ENCODE measurements around the gene C11orf42. TPM values are rescaled to one million over a fixed set of nuclear protein-coding genes. Genes with fewer than 3 reads are reported as not detected.

Gene C11orf42, protein sequence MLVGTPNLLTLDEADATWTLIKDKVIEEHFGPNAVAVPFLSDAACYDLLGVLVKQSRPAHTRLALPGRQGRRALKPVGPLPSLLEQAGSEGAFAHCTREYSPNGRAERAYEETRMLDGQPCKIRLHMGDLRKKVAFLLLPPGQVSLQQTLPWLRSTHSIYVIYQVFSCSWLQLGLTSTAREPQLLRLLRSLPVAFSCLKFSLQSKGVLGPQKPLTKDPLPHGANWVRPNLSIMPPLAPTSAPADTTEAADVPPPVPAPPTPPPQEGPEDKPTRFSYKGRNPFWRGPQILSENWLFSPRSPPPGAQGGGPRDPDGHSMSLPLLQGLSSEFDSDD
- total RNA-seq: not detected in 2 replicates

DNA sequence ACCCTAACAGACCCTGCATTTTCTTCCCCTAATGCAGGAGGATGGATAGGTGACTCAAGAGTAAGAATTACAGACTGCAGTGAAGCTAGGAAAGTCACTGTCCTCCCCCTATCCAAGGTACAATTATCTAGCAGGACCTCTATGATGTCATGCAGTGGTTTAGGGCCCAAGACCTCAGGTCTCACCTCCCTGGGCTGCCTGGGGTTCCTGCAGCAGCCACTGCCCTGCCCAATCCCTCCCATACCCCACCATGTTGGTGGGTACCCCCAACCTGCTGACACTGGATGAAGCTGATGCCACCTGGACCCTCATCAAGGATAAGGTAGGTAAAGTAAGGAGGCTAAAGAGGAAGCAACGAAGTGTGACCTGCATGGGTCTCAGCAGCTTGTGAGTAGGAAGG lies at the start of gene C11orf42:
C11orf42 (plus strand) TSS at position 192 of the 400 bp plus-strand sequence; CDS start at position 251, 59 bp downstream.
- Mint-ChIP-seq H3K36me3 (ENCODE audit: low read depth) (peaks cover 8% of the 10 kb centered on the region), H3K4me3 (no peak within 1 kb of the TSS), H3K27ac (no peak within 1 kb of the TSS), H3K4me1 (peaks cover 27% of the 10 kb centered on the region), H3K9me3 (no peaks in the 10 kb centered on the region), H3K27me3 (no peaks in the 10 kb centered on the region)
- DNase-seq: peak; percentile 51
- intact Hi-C loops (cut with micrococcal nuclease): no loop called here

DNA sequence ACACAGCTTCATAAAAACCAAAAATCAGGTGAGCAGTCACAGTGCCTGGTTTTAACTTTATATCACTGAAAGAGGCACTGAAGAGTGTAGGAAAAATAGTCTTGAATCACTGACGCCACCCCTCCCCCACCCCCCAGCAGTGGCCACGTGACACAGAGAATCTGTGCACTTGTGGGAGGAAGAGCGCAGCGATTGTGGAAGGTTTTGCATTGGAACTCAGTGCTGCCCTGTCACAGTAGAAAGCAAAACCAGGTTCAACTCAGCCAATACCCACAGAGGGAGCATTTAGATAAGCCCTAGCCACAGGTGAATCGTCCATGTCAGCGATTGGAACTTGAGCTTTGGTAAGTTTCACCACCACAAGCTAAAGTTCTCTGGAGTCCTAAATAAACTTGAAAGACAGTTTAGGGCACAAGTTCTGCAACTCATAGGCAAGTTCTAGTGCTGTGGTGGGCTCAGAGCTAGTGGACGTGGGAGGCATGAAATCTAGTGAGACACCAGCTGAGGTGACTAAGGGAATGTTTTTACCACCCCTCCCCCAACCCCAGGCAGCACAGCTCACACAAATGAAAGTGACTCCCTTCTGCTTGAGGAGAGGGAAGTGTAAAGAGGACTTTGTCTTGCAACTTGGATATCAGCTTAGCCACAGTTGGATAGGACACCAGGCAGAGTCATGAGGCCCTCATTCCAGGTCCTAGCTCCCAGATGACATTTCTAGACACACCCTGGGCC lies 48.6 kb upstream of the C11orf42 start:
- Mint-ChIP-seq H3K4me1 (no peaks in the 10 kb centered on the region), H3K36me3 (ENCODE audit: low read depth) (no peaks in the 10 kb centered on the region), H3K4me3 (no peak overlapping the region), H3K9me3 (no peaks in the 10 kb centered on the region), H3K27me3 (peaks cover 2% of the 10 kb centered on the region), H3K27ac (no peak overlapping the region)
- intact Hi-C loops (cut with micrococcal nuclease): no loop called here
- DNase-seq: no peak

DNA sequence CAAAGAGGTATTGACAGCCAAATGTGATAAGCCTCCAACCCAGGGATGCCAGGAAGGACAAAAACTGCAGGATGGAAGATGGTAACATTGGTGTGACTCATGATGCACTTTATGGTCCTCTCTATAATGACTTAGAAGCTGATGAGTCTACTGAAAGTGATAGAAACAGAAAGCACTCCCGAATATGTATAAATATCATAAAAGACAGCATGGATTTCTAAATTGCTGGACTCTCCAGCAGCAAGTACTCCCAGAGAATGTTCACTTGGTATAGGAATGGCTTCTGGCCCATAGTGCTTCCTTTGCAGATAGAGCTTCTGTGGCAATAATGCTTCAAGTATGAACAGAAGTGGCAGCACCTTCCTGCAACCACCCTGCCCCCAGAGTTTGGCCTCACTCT lies 35.1 kb upstream of the C11orf42 start, which contains the start of gene OR52B2:
OR52B2 (minus strand) TSS at position 101 of the 400 bp plus-strand sequence; CDS start at position 101, 0 bp downstream.
- Mint-ChIP-seq H3K27ac (no peak within 1 kb of the TSS), H3K27me3 (peaks cover 16% of the 10 kb centered on the region), H3K9me3 (no peaks in the 10 kb centered on the region), H3K4me1 (no peaks in the 10 kb centered on the region), H3K36me3 (ENCODE audit: low read depth) (no peaks in the 10 kb centered on the region), H3K4me3 (no peak within 1 kb of the TSS)
- no peak for DNase-seq
- intact Hi-C loops (cut with micrococcal nuclease): no loop called here

DNA sequence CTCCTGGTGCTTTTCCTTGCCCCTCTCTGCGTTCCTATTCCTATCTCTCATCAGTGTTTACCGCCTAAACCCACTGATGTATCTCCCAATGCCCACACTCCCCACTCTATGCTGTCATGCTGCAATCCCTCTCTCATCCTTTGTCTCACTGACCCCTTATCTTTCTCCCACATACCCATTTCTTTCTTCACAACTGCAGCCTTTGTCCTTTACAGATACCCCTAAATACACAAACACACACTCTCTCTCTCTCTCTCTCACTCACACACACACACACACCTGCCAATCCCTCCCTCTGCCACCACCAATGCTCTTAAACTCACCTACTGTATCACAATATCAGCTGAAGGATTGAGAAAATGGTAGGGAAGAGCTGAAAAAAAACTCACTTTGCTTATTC lies 29.9 kb upstream of the C11orf42 start:
- Mint-ChIP-seq H3K27me3 (peaks cover 23% of the 10 kb centered on the region), H3K4me3 (no peak overlapping the region), H3K27ac (no peak overlapping the region), H3K36me3 (ENCODE audit: low read depth) (no peaks in the 10 kb centered on the region), H3K9me3 (no peaks in the 10 kb centered on the region), H3K4me1 (peaks cover 2% of the 10 kb centered on the region)
- intact Hi-C loops (cut with micrococcal nuclease): no loop called here
- DNase-seq: no peak

DNA sequence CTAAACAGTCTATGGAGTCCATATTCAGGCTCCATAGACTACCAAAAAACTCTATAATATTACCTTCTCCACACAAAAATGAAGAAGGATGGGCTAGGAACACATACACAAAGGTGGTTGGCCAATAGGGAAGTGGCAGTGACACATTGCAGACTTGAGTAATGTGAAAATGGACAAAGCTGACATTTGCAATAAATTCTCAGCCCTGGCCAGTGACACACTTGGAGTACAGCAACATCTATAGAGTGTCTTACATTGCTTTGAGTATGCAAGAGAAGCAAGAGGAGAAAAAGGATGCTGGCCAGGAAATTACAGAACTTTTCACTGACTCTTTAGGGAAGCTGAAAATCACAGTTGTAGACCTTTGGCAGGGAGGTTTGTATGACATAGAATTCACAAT lies 13.6 kb upstream of the C11orf42 start:
- H3K9me3 Mint-ChIP-seq: no peaks in the 10 kb centered on the region
- H3K36me3 Mint-ChIP-seq (ENCODE audit: low read depth): no peaks in the 10 kb centered on the region
- H3K4me3 Mint-ChIP-seq: no peak overlapping the region
- H3K27ac Mint-ChIP-seq: no peak overlapping the region
- H3K4me1 Mint-ChIP-seq: peaks cover 11% of the 10 kb centered on the region
- no peak for DNase-seq
- H3K27me3 Mint-ChIP-seq: peaks cover 4% of the 10 kb centered on the region
- intact Hi-C loops (cut with micrococcal nuclease): no loop called here

DNA sequence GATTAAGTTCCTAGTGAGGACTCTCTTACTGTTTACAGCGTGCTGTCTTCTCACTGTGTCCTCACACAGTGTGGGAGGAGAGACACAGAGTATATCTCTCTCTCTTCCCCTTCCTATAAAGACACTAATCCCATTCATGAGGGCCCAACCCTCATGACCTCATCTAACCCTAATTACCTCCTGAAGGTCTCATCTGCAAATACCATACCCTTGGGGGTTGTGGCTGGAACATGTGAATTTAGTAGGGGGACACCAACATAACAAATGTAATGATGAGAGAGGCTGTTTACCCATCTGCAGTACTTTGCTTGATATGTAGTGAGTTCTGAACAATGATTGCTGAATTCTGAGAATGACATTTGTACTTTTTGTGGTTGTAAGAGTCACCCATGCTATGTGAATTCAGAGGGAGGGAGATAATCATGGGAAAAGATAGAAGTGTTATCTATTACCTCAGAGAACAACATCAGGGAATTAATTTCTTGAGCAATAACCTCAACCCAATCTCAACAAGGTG lies 11.2 kb upstream of the C11orf42 start:
- DNase-seq: no peak
- Mint-ChIP-seq H3K4me1 (peaks cover 13% of the 10 kb centered on the region), H3K36me3 (ENCODE audit: low read depth) (no peaks in the 10 kb centered on the region), H3K27ac (no peak overlapping the region), H3K27me3 (peaks cover 4% of the 10 kb centered on the region), H3K4me3 (no peak overlapping the region), H3K9me3 (no peaks in the 10 kb centered on the region)
- intact Hi-C loops (cut with micrococcal nuclease): no loop called here

DNA sequence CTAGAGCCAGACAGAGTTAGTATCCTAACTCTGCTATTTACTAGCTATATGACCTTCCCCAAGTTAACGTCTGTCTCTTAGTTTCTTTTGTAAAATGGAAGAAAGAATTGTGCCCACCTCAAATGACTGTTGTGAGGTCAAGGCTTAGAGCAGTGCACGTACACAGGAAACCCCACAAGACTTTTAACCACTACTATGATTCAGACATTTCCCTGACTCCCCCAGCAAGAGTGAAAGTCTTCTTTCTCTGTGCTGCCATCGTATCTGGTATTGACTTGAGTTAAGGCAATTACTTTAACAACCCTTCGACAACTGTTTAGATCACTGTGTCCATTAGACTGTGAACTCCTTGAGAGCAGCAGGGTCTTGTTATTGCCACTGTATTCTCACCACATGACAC lies 9.0 kb upstream of the C11orf42 start:
- Mint-ChIP-seq H3K27me3 (peaks cover 4% of the 10 kb centered on the region), H3K27ac (no peak overlapping the region), H3K36me3 (ENCODE audit: low read depth) (no peaks in the 10 kb centered on the region), H3K4me1 (peaks cover 18% of the 10 kb centered on the region), H3K4me3 (no peak overlapping the region), H3K9me3 (no peaks in the 10 kb centered on the region)
- peak; percentile 57 for DNase-seq
- intact Hi-C loops (cut with micrococcal nuclease): no loop called here

DNA sequence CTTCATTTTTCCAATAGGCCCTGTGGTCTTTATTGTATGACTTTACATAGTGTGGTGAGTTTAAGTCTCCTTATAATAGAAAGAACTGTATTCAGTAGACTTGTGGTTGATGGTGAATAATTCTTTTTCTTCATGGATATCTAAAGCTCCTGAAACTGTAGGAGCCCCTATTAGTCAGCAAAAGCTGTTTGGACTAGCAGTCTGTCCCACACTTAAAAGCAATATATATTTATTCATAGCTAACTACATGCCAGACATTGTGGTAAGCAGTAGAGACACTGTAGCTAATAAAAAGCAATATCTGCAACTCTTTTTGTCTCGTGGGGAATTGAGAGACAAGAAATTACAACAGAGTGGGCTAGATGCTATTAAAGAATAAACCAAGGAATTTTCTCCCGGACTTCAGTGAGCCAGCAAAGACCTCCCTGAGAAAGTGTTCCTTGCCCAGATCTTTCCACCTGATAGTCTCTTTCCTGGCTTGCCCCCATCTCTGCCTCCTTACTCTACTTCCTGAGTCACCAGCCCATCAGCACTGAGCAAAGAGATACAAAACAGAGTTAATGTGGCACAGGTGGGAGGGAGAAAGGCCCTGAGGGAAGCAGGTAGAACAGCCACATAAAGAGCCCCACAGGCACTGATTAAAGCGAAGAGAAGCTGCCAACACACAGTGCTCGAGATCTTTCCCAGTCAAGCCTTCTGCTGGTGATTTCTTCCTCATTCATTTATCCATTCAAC lies 7.7 kb upstream of the C11orf42 start:
- Mint-ChIP-seq H3K36me3 (ENCODE audit: low read depth) (no peaks in the 10 kb centered on the region), H3K4me3 (no peak overlapping the region), H3K27me3 (no peaks in the 10 kb centered on the region), H3K4me1 (peaks cover 23% of the 10 kb centered on the region), H3K27ac (no peak overlapping the region), H3K9me3 (no peaks in the 10 kb centered on the region)
- peak; percentile 43 for DNase-seq
- intact Hi-C loops (cut with micrococcal nuclease): no loop called here

DNA sequence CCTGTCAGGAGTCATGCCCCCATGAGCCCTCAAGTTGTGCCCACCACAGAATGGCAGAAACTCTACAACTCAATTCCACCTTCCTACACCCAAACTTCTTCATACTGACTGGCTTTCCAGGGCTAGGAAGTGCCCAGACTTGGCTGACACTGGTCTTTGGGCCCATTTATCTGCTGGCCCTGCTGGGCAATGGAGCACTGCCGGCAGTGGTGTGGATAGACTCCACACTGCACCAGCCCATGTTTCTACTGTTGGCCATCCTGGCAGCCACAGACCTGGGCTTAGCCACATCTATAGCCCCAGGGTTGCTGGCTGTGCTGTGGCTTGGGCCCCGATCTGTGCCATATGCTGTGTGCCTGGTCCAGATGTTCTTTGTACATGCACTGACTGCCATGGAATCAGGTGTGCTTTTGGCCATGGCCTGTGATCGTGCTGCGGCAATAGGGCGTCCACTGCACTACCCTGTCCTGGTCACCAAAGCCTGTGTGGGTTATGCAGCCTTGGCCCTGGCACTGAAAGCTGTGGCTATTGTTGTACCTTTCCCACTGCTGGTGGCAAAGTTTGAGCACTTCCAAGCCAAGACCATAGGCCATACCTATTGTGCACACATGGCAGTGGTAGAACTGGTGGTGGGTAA lies 6.1 kb upstream of the C11orf42 start, which contains the start of gene OR52W1:
OR52W1 (plus strand) TSS at position 51 of the 637 bp plus-strand sequence; CDS start at position 51, 0 bp downstream.
- Mint-ChIP-seq H3K27me3 (no peaks in the 10 kb centered on the region), H3K36me3 (ENCODE audit: low read depth) (peaks cover 3% of the 10 kb centered on the region), H3K4me1 (peaks cover 37% of the 10 kb centered on the region), H3K9me3 (no peaks in the 10 kb centered on the region), H3K4me3 (no peak within 1 kb of the TSS), H3K27ac (no peak within 1 kb of the TSS)
- peak; percentile 44 for DNase-seq
- intact Hi-C loops (cut with micrococcal nuclease): no loop called here

DNA sequence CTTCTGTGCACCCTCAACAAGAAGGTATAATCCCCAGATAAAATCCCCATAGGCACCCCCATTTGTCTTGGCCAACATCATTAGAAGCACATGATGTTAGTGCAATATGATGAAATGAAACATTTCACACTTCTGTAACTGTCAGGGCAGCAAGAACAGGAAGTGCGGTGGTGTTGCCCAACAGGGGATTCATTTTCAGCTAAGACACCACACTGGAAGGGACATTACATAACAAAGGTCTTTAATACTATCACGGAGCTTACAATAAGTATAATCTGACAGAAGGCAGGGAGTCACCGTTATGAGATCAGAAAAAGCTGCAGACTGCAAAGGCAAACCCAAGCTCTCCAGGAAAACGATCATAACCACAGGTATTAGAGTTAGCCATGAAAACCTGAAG lies 4.4 kb upstream of the C11orf42 start:
- peaks cover 37% of the 10 kb centered on the region for H3K4me1 Mint-ChIP-seq
- H3K9me3 Mint-ChIP-seq: no peaks in the 10 kb centered on the region
- intact Hi-C loops (cut with micrococcal nuclease): no loop called here
- peak; percentile 49 for DNase-seq
- H3K36me3 Mint-ChIP-seq (ENCODE audit: low read depth): peaks cover 3% of the 10 kb centered on the region
- H3K4me3 Mint-ChIP-seq: no peak overlapping the region
- no peaks in the 10 kb centered on the region for H3K27me3 Mint-ChIP-seq
- peak overlapping the region; percentile 17 for H3K27ac Mint-ChIP-seq

DNA sequence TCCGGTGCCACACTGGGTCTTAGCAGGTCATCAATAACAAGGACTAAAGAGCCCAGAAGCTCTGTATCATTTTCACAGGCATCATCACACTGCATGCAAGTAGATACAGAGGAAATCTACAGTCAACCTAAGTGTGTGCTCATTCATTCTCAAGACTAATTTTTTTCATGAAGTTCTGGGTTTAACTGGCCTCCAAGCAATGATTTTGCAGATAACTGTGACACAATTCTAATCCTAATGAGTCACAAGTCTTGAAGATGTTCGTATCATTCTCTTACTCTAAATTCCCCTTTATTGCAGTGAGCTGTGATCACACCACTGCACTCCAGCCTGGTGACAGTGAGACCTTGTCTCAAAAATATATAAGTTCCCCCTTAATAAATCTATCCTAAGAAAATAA lies 3.9 kb upstream of the C11orf42 start:
- Mint-ChIP-seq H3K4me1 (peaks cover 32% of the 10 kb centered on the region), H3K9me3 (no peaks in the 10 kb centered on the region), H3K36me3 (ENCODE audit: low read depth) (peaks cover 3% of the 10 kb centered on the region), H3K27ac (no peak overlapping the region), H3K4me3 (no peak overlapping the region), H3K27me3 (no peaks in the 10 kb centered on the region)
- DNase-seq: peak; percentile 47
- intact Hi-C loops (cut with micrococcal nuclease): no loop called here

DNA sequence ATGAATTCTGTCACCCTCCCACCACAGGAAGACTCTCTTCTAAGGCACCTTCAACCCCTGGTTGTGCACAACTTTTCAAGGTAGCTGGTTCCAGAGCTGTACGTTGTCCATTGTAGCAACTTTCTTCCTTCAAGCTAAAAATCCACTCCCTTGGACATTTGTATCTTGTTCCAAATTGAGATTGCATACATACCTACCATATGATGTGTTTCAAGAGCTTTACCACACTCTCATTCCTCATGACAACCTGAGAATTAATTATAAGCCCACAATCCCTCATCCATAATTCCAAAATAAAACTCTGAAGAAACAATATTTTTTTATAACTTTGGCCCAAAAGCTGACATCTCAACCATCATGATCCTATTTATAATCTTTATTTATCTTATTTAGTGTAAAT lies 3.3 kb upstream of the C11orf42 start:
- Mint-ChIP-seq H3K9me3 (no peaks in the 10 kb centered on the region), H3K4me1 (peaks cover 30% of the 10 kb centered on the region), H3K27me3 (no peaks in the 10 kb centered on the region), H3K27ac (no peak overlapping the region), H3K36me3 (ENCODE audit: low read depth) (peaks cover 3% of the 10 kb centered on the region), H3K4me3 (no peak overlapping the region)
- intact Hi-C loops (cut with micrococcal nuclease): loop anchor here (2.0 kb wide), 1 partner anchor 33 kb away; the partner anchor contains the start of gene FHIP1B
- DNase-seq: peak; percentile 31

DNA sequence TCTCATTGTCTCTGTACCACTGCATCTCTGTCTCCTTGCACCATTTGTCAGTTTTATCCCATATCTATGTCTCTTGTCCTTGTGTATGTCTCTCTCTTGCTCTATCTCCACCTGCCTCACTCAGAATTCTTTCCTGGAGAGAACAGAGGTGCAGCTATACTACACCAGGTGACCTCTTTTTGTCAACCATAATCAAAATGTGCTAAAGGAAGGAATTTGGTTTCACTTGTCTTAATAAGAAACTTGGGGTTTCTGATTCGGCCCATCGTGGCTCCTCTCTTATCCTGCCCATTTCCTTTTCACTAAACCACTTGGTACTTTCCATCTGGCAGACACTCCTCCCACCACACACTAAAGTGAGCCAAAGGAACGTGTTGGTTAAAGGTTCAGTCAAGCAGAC lies 2.0 kb upstream of the C11orf42 start:
- peak; percentile 75 for DNase-seq
- H3K27me3 Mint-ChIP-seq: no peaks in the 10 kb centered on the region
- H3K4me3 Mint-ChIP-seq: peak overlapping the region; percentile 18
- peaks cover 3% of the 10 kb centered on the region for H3K36me3 Mint-ChIP-seq (ENCODE audit: low read depth)
- peak overlapping the region; percentile 41 for H3K27ac Mint-ChIP-seq
- H3K4me1 Mint-ChIP-seq: peaks cover 27% of the 10 kb centered on the region
- H3K9me3 Mint-ChIP-seq: no peaks in the 10 kb centered on the region
- intact Hi-C loops (cut with micrococcal nuclease): loop anchor here (2.0 kb wide), 1 partner anchor 31 kb away; the partner anchor contains the start of gene FHIP1B

Measured in activated CD4-positive, alpha-beta T cell treated with anti-CD3 and anti-CD28 coated beads, Interleukin-2, amount 10 ng/mL, durations not matched to agents 24 days and 14 days (primary cell).